Measurements from ENCODE around the gene DONSON. TPM values are rescaled to one million over a fixed set of nuclear protein-coding genes. Genes with fewer than 3 reads are reported as not detected.
A peak's percentile ranks its signal among the peaks of the same experiment; 100 is the strongest.

Gene DONSON
- polyA plus RNA-seq, 10 donors: 17.1 to 29.6 (median 21.7) TPM

DNA sequence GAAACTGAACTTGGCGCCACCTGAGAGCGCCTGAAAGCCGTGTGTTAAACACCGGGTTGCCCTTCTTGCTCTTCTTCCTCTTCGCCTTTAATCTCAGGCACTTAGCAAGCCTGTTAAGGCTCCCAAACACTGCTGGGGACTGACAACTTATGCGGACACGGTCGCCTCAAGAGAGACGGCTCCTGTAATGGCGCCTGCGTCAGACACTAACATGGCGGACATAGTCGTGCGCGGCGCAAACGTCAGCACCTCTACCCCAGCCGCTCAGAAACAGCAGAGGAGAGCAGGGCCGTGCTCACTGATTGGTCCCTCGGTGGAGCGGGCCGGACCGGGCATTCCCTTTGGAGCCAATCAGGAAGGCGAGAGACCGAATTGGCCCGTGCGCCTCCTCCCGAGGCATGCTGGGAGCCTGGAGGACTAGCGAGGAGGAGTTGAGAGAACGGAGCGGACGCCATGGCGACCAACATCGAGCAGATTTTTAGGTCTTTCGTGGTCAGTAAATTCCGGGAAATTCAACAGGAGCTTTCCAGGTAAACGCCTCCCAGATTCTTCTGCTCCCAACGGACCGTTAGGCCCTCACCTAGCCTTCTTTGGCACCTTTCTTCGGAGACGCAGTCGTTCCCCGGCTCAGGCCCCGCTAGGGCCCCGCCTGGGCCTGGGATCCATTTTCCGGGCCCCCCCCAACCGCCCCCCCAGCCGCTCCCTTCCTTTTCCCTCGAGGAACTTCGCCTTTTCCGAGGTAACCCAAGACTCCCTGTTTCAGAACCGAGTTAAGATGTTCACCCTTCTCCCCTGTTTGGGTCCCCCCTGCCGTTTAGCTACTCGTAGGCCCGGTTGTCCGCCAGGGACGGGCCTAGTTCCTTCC lies 45.6 kb downstream of the DONSON start, which contains the start of gene SON:
Gene SON, plus strand, starts transcription at position 399 of the 865 bp plus-strand sequence. Its CDS starts 55 bp downstream, at position 454.
- DNase-seq: peak; percentile 99

DNA sequence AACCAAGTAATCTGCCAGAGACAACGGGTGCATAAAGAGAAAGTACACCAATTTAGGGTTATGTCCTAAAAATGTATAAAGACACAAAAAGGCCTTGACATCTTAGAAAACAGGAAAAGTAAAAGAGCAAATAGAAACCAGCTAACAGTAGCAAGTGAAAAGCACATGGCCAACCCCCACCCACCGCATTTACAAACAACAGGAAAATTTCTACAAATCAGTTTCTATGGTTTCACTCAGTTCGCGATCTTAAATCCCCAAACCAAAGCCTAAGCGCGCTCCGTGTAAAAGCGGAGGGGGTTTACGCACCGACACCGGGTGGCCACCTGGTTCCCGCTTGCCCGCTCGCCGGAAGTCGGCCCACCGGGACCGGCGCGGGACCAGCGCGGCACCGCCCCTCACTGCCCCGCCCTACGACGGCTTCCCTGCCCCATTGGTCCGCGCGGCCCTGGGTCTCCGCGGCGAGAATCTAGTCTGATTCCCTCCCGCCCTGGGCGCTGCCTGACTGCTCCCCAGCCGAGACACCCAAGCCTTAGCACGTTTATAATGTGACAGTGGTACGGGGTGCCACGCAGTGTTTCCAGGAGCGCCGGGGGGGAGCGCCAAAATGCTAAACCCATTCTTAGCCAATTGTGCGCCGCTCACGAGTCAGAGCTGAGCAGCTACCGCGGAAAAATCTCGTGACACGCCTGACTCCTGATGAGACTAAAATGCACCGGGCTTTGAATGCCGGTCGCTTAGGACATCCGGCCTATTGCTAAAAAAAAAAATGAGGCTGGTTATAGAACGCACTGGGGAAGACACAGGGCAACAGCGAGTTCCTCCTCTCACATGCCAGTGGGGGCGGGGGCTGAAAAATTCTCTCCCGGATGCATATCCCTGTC lies 46.5 kb downstream of the DONSON start, which contains the start of gene GART:
Gene GART, minus strand, starts transcription at position 362 of the 884 bp plus-strand sequence. CDS start 2,802 bp downstream, outside the sequence.
- peak; percentile 84 to 96 (median 87) for DNase-seq

DNA sequence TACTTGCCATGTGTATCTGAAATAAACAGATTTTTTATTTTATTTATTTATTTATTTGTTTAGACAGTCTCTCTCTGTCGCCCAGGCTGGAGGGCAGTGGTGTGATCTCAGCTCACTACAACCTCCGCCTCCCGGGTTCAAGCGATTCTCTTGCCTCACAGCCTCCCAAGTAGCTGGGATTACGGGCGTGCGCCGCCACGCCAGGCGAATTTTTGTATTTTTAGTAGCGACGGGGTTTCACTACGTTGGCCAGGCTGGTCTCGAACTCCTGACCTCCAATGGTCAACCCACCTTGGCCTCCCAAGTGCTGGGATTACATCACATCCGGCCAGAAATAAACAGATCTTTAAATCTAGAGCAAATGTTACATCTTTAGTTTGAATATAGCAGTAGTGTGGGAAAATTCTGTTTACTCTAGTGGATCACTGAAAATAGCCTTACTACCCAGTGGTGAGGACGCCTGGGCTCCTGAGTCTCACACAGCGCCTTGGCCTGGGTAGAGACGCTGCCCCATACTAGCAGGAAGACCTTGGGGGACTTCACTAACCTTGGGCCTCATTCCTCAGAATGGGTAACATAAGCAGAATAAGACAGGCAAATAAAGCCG lies 47.3 kb downstream of the DONSON start:
- peak in 1 of 3 donors; percentile 20 for DNase-seq

DNA sequence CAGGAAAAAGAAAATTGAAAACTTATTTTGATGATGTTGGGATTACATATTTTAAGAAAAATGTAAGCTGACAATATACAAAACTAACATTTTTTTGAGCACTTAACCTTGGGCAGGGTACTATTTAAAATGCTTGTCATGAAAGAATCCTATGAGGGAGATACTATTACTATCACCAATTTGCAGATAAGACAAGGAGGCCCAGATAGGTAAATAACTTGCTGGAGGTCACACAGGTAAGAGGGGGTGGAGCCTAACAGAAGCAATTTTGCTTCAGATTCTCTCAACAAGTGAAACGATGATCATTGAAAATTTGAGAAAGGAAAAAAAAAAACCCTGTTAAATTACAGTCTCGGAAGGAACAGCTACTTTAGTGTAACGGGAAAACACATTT lies 47.8 kb downstream of the DONSON start:
- no peak for DNase-seq

DNA sequence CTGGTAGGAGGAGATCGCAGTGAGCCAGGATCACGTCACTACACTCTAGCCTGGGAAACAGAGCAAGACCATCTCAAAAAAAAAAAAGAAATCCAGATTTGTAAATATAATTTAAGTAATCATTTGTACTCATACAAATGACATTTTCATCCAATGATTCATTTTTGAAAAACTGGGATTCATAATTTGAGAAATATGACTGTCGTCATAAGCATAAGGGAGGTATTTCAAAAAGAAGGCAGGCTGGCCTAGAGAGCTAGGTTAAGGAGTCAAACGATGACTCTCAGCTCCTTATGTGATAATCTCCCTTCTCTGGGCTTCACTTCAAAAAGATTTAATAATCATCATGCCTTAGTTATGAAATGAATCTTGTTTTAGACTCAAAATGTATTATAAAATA lies 48.9 kb downstream of the DONSON start:
- DNase-seq: no peak

DNA sequence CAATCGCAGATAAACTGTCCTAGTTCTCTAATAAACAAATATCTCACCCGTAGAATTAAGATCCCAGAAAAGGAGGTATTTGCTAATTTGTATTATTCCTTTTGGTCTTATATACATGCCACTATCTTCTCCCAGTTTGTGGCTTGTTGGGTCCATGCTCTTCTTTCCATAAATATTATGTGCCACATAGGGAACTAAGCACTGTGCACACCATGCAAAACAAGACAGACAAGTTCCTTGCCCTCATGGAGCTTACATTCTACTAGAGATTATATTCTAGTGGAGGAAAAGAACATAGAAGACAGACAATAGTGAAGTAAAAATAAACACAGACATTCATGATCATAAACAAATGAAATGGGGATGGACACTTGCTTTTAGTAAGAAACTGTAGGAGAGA lies 51.3 kb downstream of the DONSON start:
- DNase-seq: no peak

DNA sequence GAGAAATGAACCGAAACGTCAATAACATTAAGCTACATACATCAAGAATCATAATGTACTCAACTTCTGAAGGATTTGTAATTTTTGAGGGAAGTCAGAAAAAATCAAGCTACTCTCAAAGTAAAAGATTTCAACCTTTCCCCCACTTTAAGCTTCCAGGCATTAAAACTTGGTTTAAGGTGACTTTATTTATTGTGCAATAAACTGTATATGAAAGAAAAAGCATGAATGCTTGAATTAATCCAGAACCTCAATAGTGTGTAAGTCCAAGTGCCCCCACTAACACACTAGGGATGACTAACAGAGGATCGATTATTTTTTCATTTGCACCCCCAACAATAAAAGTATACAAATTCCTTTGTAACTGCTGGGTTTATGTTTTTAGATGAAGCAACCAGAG lies 57.5 kb downstream of the DONSON start:
- no peak for DNase-seq

Other genes starting within 250 kb of the DONSON start
- 10 to 100 TPM; 52.0 to 76.1 (median 60.7) TPM for gene IFNGR2, start 185.3 kb downstream of the DONSON start, polyA plus RNA-seq (ENCODE audit: insufficient read length in 10 of 10)
- 10 to 100 TPM; 18.4 to 38.5 (median 25.4) TPM for gene TMEM50B, start 108.7 kb downstream of the DONSON start, polyA plus RNA-seq (ENCODE audit: insufficient read length in 10 of 10)
- gene DNAJC28, start 97.0 kb downstream of the DONSON start, polyA plus RNA-seq (ENCODE audit: insufficient read length in 10 of 10): 1 to 10 TPM; 1.7 to 4.4 (median 2.7) TPM
- 10 to 100 TPM; 38.3 to 71.6 (median 55.6) TPM for gene GART, start 46.6 kb downstream of the DONSON start, polyA plus RNA-seq (ENCODE audit: insufficient read length in 10 of 10)
- gene SON, start 45.6 kb downstream of the DONSON start, polyA plus RNA-seq (ENCODE audit: insufficient read length in 10 of 10): 100 to 1,000 TPM; 170 to 275 (median 224) TPM
- 10 to 100 TPM; 23.9 to 45.9 (median 35.1) TPM for gene CRYZL1, start 53.1 kb upstream of the DONSON start, polyA plus RNA-seq (ENCODE audit: insufficient read length in 10 of 10)
- gene ITSN1, start 53.8 kb upstream of the DONSON start, polyA plus RNA-seq (ENCODE audit: insufficient read length in 10 of 10): 10 to 100 TPM; 29.9 to 44.9 (median 35.4) TPM

All from muscle of back (tissue), 11 donors.